Muscle layer of colon (tissue), 2 donors: Measurements from ENCODE around the gene POLK.
"Not testable (repeated sequence)": the region's sequence is repeated elsewhere in the genome, so short reads cannot be mapped to it uniquely, and the experiment has no call there.

Experiments
- H3K27ac ChIP-seq: one replicate; pipeline ENCODE4 v1.7.0; 2013; ENCODE audit warnings: low read depth, mild to moderate bottlenecking, low read length, moderate library complexity
- H3K27me3 ChIP-seq, 2 donors: one replicate each; pipeline ENCODE4 v1.7.0; 2013; ENCODE audit warnings: low read length in 2 of 2, mild to moderate bottlenecking in 2 of 2; ENCODE audit not compliant: insufficient read depth in 2 of 2, control insufficient read depth in 1 of 2
- H3K36me3 ChIP-seq: one replicate; pipeline ENCODE4 v1.7.0; 2013; ENCODE audit warnings: mild to moderate bottlenecking, low read length; ENCODE audit not compliant: insufficient read depth
- H3K4me1 ChIP-seq: one replicate; pipeline ENCODE4 v1.7.0; 2013; ENCODE audit warnings: mild to moderate bottlenecking, low read length; ENCODE audit not compliant: insufficient read depth
- H3K4me3 ChIP-seq, 2 donors: one replicate each; pipeline ENCODE4 v1.7.0; 2013; ENCODE audit warnings: low read length in 2 of 2, low read depth in 1 of 2, mild to moderate bottlenecking in 1 of 2, moderate library complexity in 1 of 2
- H3K9ac ChIP-seq: one replicate; pipeline ENCODE4 v1.7.0; 2013; ENCODE audit warnings: low read length
- H3K9me3 ChIP-seq: one replicate; pipeline ENCODE4 v1.7.0; 2013; ENCODE audit warnings: mild to moderate bottlenecking, low read length
- donor health status: abdominal sarcoma.
- donor health status: Adenocarcinoma of cecum.

Gene POLK

GRCh38 chr5:75482482-75482881 is 29.2 kb upstream of the POLK start:
- Histone ChIP-seq H3K9ac (no peak overlapping the region), H3K27me3 (no peaks in the 10 kb centered on the region), H3K4me3 (no peak overlapping the region), H3K27ac (no peak overlapping the region), H3K4me1 (no peaks in the 10 kb centered on the region), H3K9me3 (no peaks in the 10 kb centered on the region), H3K36me3 (no peaks in the 10 kb centered on the region)

- no peak overlapping the region for H3K4me3 ChIP-seq
- H3K4me1 ChIP-seq, result no peaks in the 10 kb centered on the region
- no peaks in the 10 kb centered on the region for H3K9me3 ChIP-seq
- H3K9ac ChIP-seq, result no peak overlapping the region
- no peak overlapping the region for H3K27ac ChIP-seq
- no peaks in the 10 kb centered on the region for H3K27me3 ChIP-seq
- no peaks in the 10 kb centered on the region for H3K36me3 ChIP-seq
Observed at GRCh38 chr5:75484605-75485004, 27.1 kb upstream of the POLK start.

- not testable (repeated sequence) for H3K27ac ChIP-seq, H3K4me3 ChIP-seq, H3K9ac ChIP-seq, H3K36me3 ChIP-seq, H3K4me1 ChIP-seq, H3K9me3 ChIP-seq, H3K27me3 ChIP-seq
Observed at GRCh38 chr5:75489847-75490246, 21.8 kb upstream of the POLK start.

GRCh38 chr5:75491621-75492020 is 20.1 kb upstream of the POLK start:
- Histone ChIP-seq H3K27me3 (no peaks in the 10 kb centered on the region), H3K27ac (no peak overlapping the region), H3K9me3 (no peaks in the 10 kb centered on the region), H3K36me3 (peaks cover 9% of the 10 kb centered on the region), H3K9ac (no peak overlapping the region), H3K4me3 (no peak overlapping the region), H3K4me1 (no peaks in the 10 kb centered on the region)

- H3K27ac ChIP-seq, result no peak overlapping the region
- H3K4me3 ChIP-seq, result no peak overlapping the region
- H3K36me3 ChIP-seq, result peaks cover 15% of the 10 kb centered on the region
- no peaks in the 10 kb centered on the region for H3K9me3 ChIP-seq
- no peaks in the 10 kb centered on the region for H3K4me1 ChIP-seq
- no peaks in the 10 kb centered on the region for H3K27me3 ChIP-seq
- H3K9ac ChIP-seq, result no peak overlapping the region
Observed at GRCh38 chr5:75496026-75496425, 15.7 kb upstream of the POLK start.

- H3K9me3 ChIP-seq, result no peaks in the 10 kb centered on the region
- no peak overlapping the region for H3K4me3 ChIP-seq
- no peak overlapping the region for H3K27ac ChIP-seq
- no peaks in the 10 kb centered on the region for H3K27me3 ChIP-seq
- H3K9ac ChIP-seq, result no peak overlapping the region
- peaks cover 6% of the 10 kb centered on the region for H3K36me3 ChIP-seq
- no peaks in the 10 kb centered on the region for H3K4me1 ChIP-seq
Observed at GRCh38 chr5:75498208-75498777, 13.4 kb upstream of the POLK start.

- H3K27me3 ChIP-seq, H3K4me3 ChIP-seq, H3K36me3 ChIP-seq, H3K27ac ChIP-seq, H3K4me1 ChIP-seq, H3K9me3 ChIP-seq, H3K9ac ChIP-seq: not testable (repeated sequence)
Observed at GRCh38 chr5:75498875-75499274, 12.8 kb upstream of the POLK start.

GRCh38 chr5:75505112-75505511 is 6.6 kb upstream of the POLK start:
- H3K9me3 ChIP-seq, H3K9ac ChIP-seq, H3K36me3 ChIP-seq, H3K27me3 ChIP-seq, H3K27ac ChIP-seq, H3K4me3 ChIP-seq: not testable (repeated sequence)
- peaks cover 26% of the 10 kb centered on the region for H3K4me1 ChIP-seq

GRCh38 chr5:75507841-75508240 is 3.9 kb upstream of the POLK start:
- no peak overlapping the region for H3K27ac ChIP-seq
- peaks cover 33% of the 10 kb centered on the region for H3K4me1 ChIP-seq
- no peaks in the 10 kb centered on the region for H3K9me3 ChIP-seq
- H3K27me3 ChIP-seq, result no peaks in the 10 kb centered on the region
- H3K4me3 ChIP-seq, result no peak overlapping the region
- H3K9ac ChIP-seq, result no peak overlapping the region
- peaks cover 5% of the 10 kb centered on the region for H3K36me3 ChIP-seq

- no peaks in the 10 kb centered on the region for H3K9me3 ChIP-seq
- no peaks in the 10 kb centered on the region for H3K27me3 ChIP-seq
- H3K9ac ChIP-seq, result peak overlapping the region; percentile 14
- peaks cover 43% of the 10 kb centered on the region for H3K4me1 ChIP-seq
- no peak overlapping the region for H3K27ac ChIP-seq
- H3K4me3 ChIP-seq, result peak overlapping the region in 1 of 2 donors; percentile 78
- H3K36me3 ChIP-seq, result peaks cover 5% of the 10 kb centered on the region
Observed at GRCh38 chr5:75509546-75509945, 2.1 kb upstream of the POLK start.

GRCh38 chr5:75509956-75510355 is 1.7 kb upstream of the POLK start:
- peak overlapping the region; percentile 12 for H3K27ac ChIP-seq
- H3K9ac ChIP-seq, result peak overlapping the region; percentile 14
- H3K4me1 ChIP-seq, result peaks cover 46% of the 10 kb centered on the region
- H3K27me3 ChIP-seq, result no peaks in the 10 kb centered on the region
- peak overlapping the region in 1 of 2 donors; percentile 78 for H3K4me3 ChIP-seq
- peaks cover under 1% of the 10 kb centered on the region for H3K36me3 ChIP-seq
- no peaks in the 10 kb centered on the region for H3K9me3 ChIP-seq

- Histone ChIP-seq H3K36me3 (no peaks in the 10 kb centered on the region), H3K4me1 (peaks cover 46% of the 10 kb centered on the region), H3K27ac (peak overlapping the region; percentile 70), H3K4me3 (peak overlapping the region; percentile 78 to 89), H3K27me3 (no peaks in the 10 kb centered on the region), H3K9me3 (no peaks in the 10 kb centered on the region), H3K9ac (peak overlapping the region; percentile 69)
Observed at GRCh38 chr5:75510417-75510835, 1.3 kb upstream of the POLK start.
